MM.1S (cell line): ENCODE results near the gene GRIK3.

ENCODE experiments used
- EZH2 ChIP-seq: fragments of 300-600 bp; sonication (generic); optimal IDR thresholded peaks from 2 replicates; pipeline ENCODE3; 2017; ENCODE audit warnings: low read depth, mild to moderate bottlenecking, antibody characterized with exemption, low read length, mixed read lengths
- TF ChIP-seq, protein P1 (sequence below): fragments of 300-600 bp; sonication (generic); IDR thresholded peaks from 2 replicates; pipeline ENCODE4 v1.5.1; 2016; ENCODE audit warnings: antibody characterized with exemption, low read length, mixed read lengths

DNA sequence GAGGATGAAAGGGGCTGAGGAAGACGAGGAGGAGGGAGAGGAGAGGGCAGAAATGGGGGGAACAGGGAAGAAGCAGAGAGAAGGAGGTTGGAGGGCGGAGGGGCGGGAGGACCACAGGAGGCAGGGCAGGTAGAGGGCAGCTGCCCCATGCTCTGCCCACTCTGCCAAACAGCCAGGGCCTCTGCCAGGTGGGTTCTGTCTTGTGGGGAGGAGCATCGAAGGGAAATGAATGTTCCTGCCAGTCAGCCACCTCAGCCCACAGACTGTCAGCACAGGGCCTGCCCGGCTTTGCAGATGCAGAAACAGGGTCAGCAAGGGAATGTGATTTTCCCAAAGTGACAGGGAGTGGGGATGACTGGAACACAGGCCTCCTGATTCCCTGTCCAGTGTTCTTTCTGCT lies 82.6 kb downstream of the GRIK3 start:
- TF ChIP-seq EZH2: no peak
- TF ChIP-seq, protein P1, sequence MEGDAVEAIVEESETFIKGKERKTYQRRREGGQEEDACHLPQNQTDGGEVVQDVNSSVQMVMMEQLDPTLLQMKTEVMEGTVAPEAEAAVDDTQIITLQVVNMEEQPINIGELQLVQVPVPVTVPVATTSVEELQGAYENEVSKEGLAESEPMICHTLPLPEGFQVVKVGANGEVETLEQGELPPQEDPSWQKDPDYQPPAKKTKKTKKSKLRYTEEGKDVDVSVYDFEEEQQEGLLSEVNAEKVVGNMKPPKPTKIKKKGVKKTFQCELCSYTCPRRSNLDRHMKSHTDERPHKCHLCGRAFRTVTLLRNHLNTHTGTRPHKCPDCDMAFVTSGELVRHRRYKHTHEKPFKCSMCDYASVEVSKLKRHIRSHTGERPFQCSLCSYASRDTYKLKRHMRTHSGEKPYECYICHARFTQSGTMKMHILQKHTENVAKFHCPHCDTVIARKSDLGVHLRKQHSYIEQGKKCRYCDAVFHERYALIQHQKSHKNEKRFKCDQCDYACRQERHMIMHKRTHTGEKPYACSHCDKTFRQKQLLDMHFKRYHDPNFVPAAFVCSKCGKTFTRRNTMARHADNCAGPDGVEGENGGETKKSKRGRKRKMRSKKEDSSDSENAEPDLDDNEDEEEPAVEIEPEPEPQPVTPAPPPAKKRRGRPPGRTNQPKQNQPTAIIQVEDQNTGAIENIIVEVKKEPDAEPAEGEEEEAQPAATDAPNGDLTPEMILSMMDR: no peak
